Right ventricle myocardium inferior (tissue), 1 donor: ENCODE measurements around the gene ROBO2. TPM values are rescaled to one million over a fixed set of nuclear protein-coding genes. Genes with fewer than 3 reads are reported as not detected.
A peak's percentile ranks its signal among the peaks of the same experiment; 100 is the strongest.

Experiments used
- ATAC-seq: fragments of 200-7000 bp; cut with Tn5 transposase; one replicate; pipeline ENCODE4 v1.9.1; 2020; ENCODE audit warnings: mild to moderate bottlenecking, moderate library complexity
- DNase-seq: peaks from one replicate; pipeline ENCODE4 v3.0.0; 2021; ENCODE audit errors: missing footprints
- intact Hi-C: fragments of 100-400 bp; cut with DNase I; formaldehyde crosslinking; loops from one replicate; pipeline ENCODE4 v1.11.0; 2022
- total RNA-seq: library from RNA; stranded (reverse); fragmentation: NEBNext Ultra II Directional; extraction: Animal tissue kit (Norgen Biotek cat#: 25700); gene quantifications from one replicate; pipeline ENCODE4 v1.2.1, GENCODE V29; 2021
- donor health status: DM: no; HTN: yes; CAD: no; lungs with severe emphysema.

ROBO2 gene
- total RNA-seq, 1 donor from 2014 or later = 0.14 TPM

GRCh38 chr3:77288348-77288747 is 248.4 kb downstream of the ROBO2 start:
- no peak for DNase-seq
- ATAC-seq = no peak
- intact Hi-C loops = no loop called here

GRCh38 chr3:77296527-77296926 is 256.6 kb downstream of the ROBO2 start:
- DNase-seq (no peak), ATAC-seq (no peak)
- intact Hi-C loops = no loop called here

- intact Hi-C loops = no loop called here
- ATAC-seq = no peak
- DNase-seq = no peak
Measured at GRCh38 chr3:77298417-77298816, 258.5 kb downstream of the ROBO2 start.

GRCh38 chr3:77303955-77304699 is 264.2 kb downstream of the ROBO2 start:
- ATAC-seq = no peak
- intact Hi-C loops = no loop called here
- no peak for DNase-seq

- ATAC-seq (no peak), DNase-seq (no peak)
- intact Hi-C loops = no loop called here
Measured at GRCh38 chr3:77304700-77305021, 264.8 kb downstream of the ROBO2 start.

GRCh38 chr3:77309460-77309859 is 269.6 kb downstream of the ROBO2 start:
- ATAC-seq (no peak), DNase-seq (no peak)
- intact Hi-C loops = no loop called here

- no peak for ATAC-seq
- intact Hi-C loops = no loop called here
- DNase-seq = no peak
Measured at GRCh38 chr3:77313843-77314242, 273.9 kb downstream of the ROBO2 start.

GRCh38 chr3:77319711-77320110 is 279.8 kb downstream of the ROBO2 start:
- DNase-seq (no peak), ATAC-seq (no peak)
- intact Hi-C loops = no loop called here

- intact Hi-C loops = no loop called here
- DNase-seq (no peak), ATAC-seq (no peak)
Measured at GRCh38 chr3:77320514-77320913, 280.6 kb downstream of the ROBO2 start.

GRCh38 chr3:77321646-77322045 is 281.7 kb downstream of the ROBO2 start:
- ATAC-seq (no peak), DNase-seq (no peak)
- intact Hi-C loops = no loop called here

GRCh38 chr3:77323626-77324025 is 283.7 kb downstream of the ROBO2 start:
- ATAC-seq (no peak), DNase-seq (no peak)
- intact Hi-C loops = no loop called here

GRCh38 chr3:77324105-77324504 is 284.2 kb downstream of the ROBO2 start:
- intact Hi-C loops = no loop called here
- ATAC-seq (no peak), DNase-seq (no peak)

GRCh38 chr3:77325280-77325679 is 285.4 kb downstream of the ROBO2 start:
- intact Hi-C loops = no loop called here
- DNase-seq (no peak), ATAC-seq (no peak)

- no peak for DNase-seq
- ATAC-seq = no peak
- intact Hi-C loops = no loop called here
Measured at GRCh38 chr3:77325702-77326101, 285.8 kb downstream of the ROBO2 start.

- DNase-seq (no peak), ATAC-seq (no peak)
- intact Hi-C loops = no loop called here
Measured at GRCh38 chr3:77326586-77326985, 286.7 kb downstream of the ROBO2 start.

GRCh38 chr3:77328690-77329089 is 288.8 kb downstream of the ROBO2 start:
- ATAC-seq (peak; percentile 13), DNase-seq (no peak)
- intact Hi-C loops = no loop called here

- intact Hi-C loops = no loop called here
- ATAC-seq = peak; percentile 52
Measured at GRCh38 chr3:77329116-77329515, 289.2 kb downstream of the ROBO2 start.

GRCh38 chr3:77338195-77338594 is 298.3 kb downstream of the ROBO2 start:
- intact Hi-C loops = no loop called here
- ATAC-seq = no peak

More at GRCh38 chr3:77329116-77329515, 289.2 kb downstream of the ROBO2 start:
- DNase-seq = no peak

GRCh38 chr3:77342027-77342426 is 302.1 kb downstream of the ROBO2 start:
- ATAC-seq (no peak), DNase-seq (no peak)
- intact Hi-C loops = loop anchor here (10.0 kb wide), 1 partner anchor 863 kb away; no protein-coding TSS in a partner anchor

More at GRCh38 chr3:77338195-77338594, 298.3 kb downstream of the ROBO2 start:
- no peak for DNase-seq

- intact Hi-C loops = loop anchor here (10.0 kb wide), 1 partner anchor 862 kb away; no protein-coding TSS in a partner anchor
- no peak for DNase-seq
- ATAC-seq = no peak
Measured at GRCh38 chr3:77342688-77343087, 302.8 kb downstream of the ROBO2 start.

GRCh38 chr3:77345009-77345408 is 305.1 kb downstream of the ROBO2 start:
- intact Hi-C loops = loop anchor here (10.0 kb wide), 1 partner anchor 860 kb away; no protein-coding TSS in a partner anchor
- DNase-seq (no peak), ATAC-seq (no peak)
